SK-N-SH treated with all-trans-retinoic acid at 6 μM for 48 hours (cell line): ENCODE measurements around the gene SNHG17.
"Not testable (repeated sequence)": the region's sequence is repeated elsewhere in the genome, so short reads cannot be mapped to it uniquely, and the experiment has no call there.

Experiments
- ATAC-seq: fragments of 200-7000 bp; cut with Tn5 transposase; 3 replicates; pipeline ENCODE4 v1.9.1; 2020; ENCODE audit warnings: mild to moderate bottlenecking, moderate library complexity
- BACH2 ChIP-seq: fragments of 250-450 bp; sonication (Bioruptor Pico); IDR thresholded peaks from 2 replicates; pipeline ENCODE4 v1.9.0; 2021; ENCODE audit warnings: mild to moderate bottlenecking, borderline replicate concordance
- CSDC2 ChIP-seq: fragments of 250-450 bp; sonication (Bioruptor Pico); IDR thresholded peaks from 2 replicates; pipeline ENCODE4 v1.5.0; 2020; ENCODE audit warnings: mild to moderate bottlenecking, moderate library complexity
- CSRNP3 ChIP-seq: fragments of 250-450 bp; sonication (Bioruptor Pico); IDR thresholded peaks from 2 replicates; pipeline ENCODE4 v1.5.1; 2021; ENCODE audit warnings: mild to moderate bottlenecking, moderate library complexity
- ESRRG ChIP-seq: fragments of 250-450 bp; sonication (Bioruptor Pico); IDR thresholded peaks from 2 replicates; pipeline ENCODE4 v1.6.1; 2021; ENCODE audit warnings: mild to moderate bottlenecking
- GLIS3 ChIP-seq: fragments of 250-450 bp; sonication (Bioruptor Pico); IDR thresholded peaks from 2 replicates; pipeline ENCODE4 v1.5.0; 2020; ENCODE audit warnings: mild to moderate bottlenecking, moderate library complexity
- ISL1 ChIP-seq: fragments of 250-450 bp; sonication (Bioruptor Pico); IDR thresholded peaks from 2 replicates; pipeline ENCODE4 v2.1.2; 2022; ENCODE audit warnings: mild to moderate bottlenecking, moderate library complexity
- PPARA ChIP-seq: fragments of 250-450 bp; sonication (Bioruptor Pico); IDR thresholded peaks from 2 replicates; pipeline ENCODE4 v1.5.0; 2020; ENCODE audit warnings: mild to moderate bottlenecking, borderline replicate concordance
- TCF4 ChIP-seq: fragments of 250-450 bp; sonication (Bioruptor Pico); IDR thresholded peaks from 2 replicates; pipeline ENCODE4 v1.8.0; 2021; ENCODE audit warnings: mild to moderate bottlenecking, moderate library complexity, borderline replicate concordance
- TOX ChIP-seq: fragments of 250-450 bp; sonication (Bioruptor Pico); IDR thresholded peaks from 2 replicates; pipeline ENCODE4 v1.8.0; 2021; ENCODE audit warnings: mild to moderate bottlenecking, moderate library complexity, borderline replicate concordance
- TSHZ2 ChIP-seq: fragments of 250-450 bp; sonication (Bioruptor Pico); IDR thresholded peaks from 2 replicates; pipeline ENCODE4 v1.5.0; 2020; ENCODE audit warnings: mild to moderate bottlenecking, moderate library complexity
- ZC3H10 ChIP-seq: fragments of 250-450 bp; sonication (Bioruptor Pico); IDR thresholded peaks from 2 replicates; pipeline ENCODE4 v1.5.1; 2021; ENCODE audit warnings: mild to moderate bottlenecking, moderate library complexity
- ZFP3 ChIP-seq: fragments of 250-450 bp; sonication (Bioruptor Pico); IDR thresholded peaks from 2 replicates; pipeline ENCODE4 v1.5.0; 2020; ENCODE audit warnings: mild to moderate bottlenecking, moderate library complexity
- ZFP30 ChIP-seq: fragments of 450-650 bp; formaldehyde crosslinking; IDR thresholded peaks from 2 replicates; pipeline ENCODE4 v1.5.0; 2022; ENCODE audit warnings: mild to moderate bottlenecking, moderate library complexity
- ZNF70 ChIP-seq: fragments of 450-650 bp; formaldehyde crosslinking; IDR thresholded peaks from 2 replicates; pipeline ENCODE4 v1.5.0; 2020; ENCODE audit warnings: mild to moderate bottlenecking, moderate library complexity
- ZNF8 ChIP-seq: fragments of 450-650 bp; formaldehyde crosslinking; IDR thresholded peaks from 2 replicates; pipeline ENCODE4 v1.5.0; 2020; ENCODE audit warnings: mild to moderate bottlenecking, moderate library complexity
- TF ChIP-seq, protein P1 (sequence below): fragments of 250-450 bp; sonication (Bioruptor Pico); IDR thresholded peaks from 2 replicates; pipeline ENCODE4 v1.5.1; 2020; ENCODE audit warnings: low read depth, mild to moderate bottlenecking, moderate library complexity
- TF ChIP-seq, protein P2 (sequence below): fragments of 250-450 bp; sonication (Bioruptor Pico); IDR thresholded peaks from 2 replicates; pipeline ENCODE4 v1.8.0; 2021; ENCODE audit warnings: low read depth, mild to moderate bottlenecking, moderate library complexity, borderline replicate concordance

Gene SNHG17

DNA sequence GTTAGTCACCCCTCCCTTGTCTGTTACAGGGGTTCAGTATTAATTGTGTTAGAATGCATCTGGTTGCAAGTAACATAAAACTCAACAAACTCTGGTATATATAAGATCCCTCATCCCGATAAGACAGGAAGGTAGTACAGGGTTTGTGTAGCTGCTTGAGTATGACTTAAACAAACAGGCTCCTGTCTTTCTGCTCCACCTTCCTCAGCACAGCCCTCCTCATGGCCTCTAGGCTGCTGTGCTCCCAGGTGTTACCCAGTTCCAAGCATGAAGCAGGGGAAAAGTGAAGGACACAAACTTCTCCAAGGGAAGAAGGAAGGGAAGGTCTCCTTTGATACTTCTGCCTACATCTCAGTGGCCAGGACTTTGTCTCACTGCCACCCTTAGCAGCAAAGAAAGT, 36.1 kb upstream of the SNHG17 start:
- ATAC-seq = no peak
- TF ChIP-seq ISL1 (CRISPR knock-in tag) (no peak), TCF4 (no peak)

GRCh38 chr20:38466983-38467382, 31.9 kb upstream of the SNHG17 start:
- no peak for ATAC-seq
- no peak for TF ChIP-seq TOX

- ATAC-seq = no peak
Measured at GRCh38 chr20:38466171-38466570, 31.0 kb upstream of the SNHG17 start.

GRCh38 chr20:38461569-38461968, 26.4 kb upstream of the SNHG17 start:
- ATAC-seq = not testable (repeated sequence)

More at GRCh38 chr20:38466171-38466570, 31.0 kb upstream of the SNHG17 start:
- TF ChIP-seq, protein P1, sequence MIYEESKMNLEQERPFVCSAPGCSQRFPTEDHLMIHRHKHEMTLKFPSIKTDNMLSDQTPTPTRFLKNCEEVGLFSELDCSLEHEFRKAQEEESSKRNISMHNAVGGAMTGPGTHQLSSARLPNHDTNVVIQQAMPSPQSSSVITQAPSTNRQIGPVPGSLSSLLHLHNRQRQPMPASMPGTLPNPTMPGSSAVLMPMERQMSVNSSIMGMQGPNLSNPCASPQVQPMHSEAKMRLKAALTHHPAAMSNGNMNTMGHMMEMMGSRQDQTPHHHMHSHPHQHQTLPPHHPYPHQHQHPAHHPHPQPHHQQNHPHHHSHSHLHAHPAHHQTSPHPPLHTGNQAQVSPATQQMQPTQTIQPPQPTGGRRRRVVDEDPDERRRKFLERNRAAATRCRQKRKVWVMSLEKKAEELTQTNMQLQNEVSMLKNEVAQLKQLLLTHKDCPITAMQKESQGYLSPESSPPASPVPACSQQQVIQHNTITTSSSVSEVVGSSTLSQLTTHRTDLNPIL = no peak
- TF ChIP-seq, protein P2, sequence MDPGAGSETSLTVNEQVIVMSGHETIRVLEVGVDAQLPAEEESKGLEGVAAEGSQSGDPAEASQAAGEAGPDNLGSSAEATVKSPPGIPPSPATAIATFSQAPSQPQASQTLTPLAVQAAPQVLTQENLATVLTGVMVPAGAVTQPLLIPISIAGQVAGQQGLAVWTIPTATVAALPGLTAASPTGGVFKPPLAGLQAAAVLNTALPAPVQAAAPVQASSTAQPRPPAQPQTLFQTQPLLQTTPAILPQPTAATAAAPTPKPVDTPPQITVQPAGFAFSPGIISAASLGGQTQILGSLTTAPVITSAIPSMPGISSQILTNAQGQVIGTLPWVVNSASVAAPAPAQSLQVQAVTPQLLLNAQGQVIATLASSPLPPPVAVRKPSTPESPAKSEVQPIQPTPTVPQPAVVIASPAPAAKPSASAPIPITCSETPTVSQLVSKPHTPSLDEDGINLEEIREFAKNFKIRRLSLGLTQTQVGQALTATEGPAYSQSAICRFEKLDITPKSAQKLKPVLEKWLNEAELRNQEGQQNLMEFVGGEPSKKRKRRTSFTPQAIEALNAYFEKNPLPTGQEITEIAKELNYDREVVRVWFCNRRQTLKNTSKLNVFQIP (CRISPR knock-in tag) = no peak
- TF ChIP-seq PPARA (CRISPR knock-in tag) (no peak), BACH2 (CRISPR knock-in tag) (no peak), TSHZ2 (CRISPR knock-in tag) (no peak), ZNF8 (no peak), ZFP30 (CRISPR knock-in tag) (no peak), GLIS3 (CRISPR knock-in tag) (no peak), CSRNP3 (no peak), ISL1 (CRISPR knock-in tag) (no peak)

GRCh38 chr20:38461167-38461566, 26.0 kb upstream of the SNHG17 start:
- not testable (repeated sequence) for ATAC-seq

DNA sequence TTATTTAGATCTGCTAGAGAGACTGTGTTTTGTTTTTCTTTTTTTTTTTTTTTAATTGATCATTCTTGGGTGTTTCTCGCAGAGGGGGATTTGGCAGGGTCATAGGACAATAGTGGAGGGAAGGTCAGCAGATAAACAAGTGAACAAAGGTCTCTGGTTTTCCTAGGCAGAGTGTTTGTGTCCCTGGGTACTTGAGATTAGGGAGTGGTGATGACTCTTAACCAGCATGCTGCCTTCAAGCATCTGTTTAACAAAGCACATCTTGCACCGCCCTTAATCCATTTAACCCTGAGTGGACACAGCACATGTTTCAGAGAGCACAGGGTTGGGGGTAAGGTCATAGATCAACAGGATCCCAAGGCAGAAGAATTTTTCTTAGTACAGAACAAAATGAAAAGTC, 25.5 kb upstream of the SNHG17 start:
- peak; percentile 51; the same call in 2 of the 3 replicates for ATAC-seq

DNA sequence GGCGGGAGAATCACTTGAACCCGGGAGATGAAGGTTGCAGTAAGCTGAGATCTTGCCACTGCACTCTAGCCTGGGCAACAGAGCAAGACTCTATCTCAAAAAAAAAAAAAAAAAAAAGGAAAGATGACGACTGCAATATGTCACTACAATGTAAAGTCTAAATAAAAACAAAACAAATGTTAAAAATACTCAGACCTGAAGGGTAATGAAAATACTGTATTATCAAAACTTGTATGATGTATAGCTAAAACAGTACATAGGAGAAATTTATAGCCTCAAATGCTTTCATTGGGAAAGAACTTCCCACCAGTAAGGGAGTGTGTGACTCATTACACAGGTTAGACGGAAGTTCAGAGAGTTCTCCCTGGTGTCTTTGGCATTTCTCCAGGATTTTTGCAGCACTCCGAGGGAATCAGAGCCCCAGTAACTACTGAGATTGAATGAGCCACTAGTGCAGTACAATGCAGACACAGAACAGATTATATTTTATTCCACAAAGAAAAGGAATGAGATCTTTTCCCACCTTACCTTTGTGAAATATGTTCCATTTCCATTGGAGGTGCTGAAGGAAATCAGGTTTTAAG, 25.0 kb upstream of the SNHG17 start:
- ATAC-seq = peak; percentile 95
- no peak for TF ChIP-seq ESRRG (CRISPR knock-in tag)

DNA sequence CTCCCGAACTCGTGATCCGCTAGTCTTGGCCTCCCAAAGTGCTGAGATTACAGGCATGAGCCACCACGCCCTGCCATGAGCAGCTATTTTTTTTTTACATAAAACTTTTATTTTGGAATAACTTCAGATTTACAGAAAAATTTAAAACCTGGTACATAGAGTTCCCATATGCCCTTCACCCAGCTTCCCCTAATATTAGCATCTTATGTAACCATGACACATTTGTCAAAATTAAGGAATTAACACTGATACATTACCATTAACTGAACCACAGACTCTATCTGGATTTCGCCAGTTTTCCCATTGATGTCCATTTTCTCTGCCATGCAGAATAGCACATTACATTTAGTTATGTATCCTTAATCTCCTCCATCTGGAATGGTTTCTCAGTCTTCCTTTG, 23.2 kb upstream of the SNHG17 start:
- no peak for ATAC-seq
- TF ChIP-seq CSDC2 (CRISPR knock-in tag) (no peak), TSHZ2 (CRISPR knock-in tag) (no peak), ZNF70 (CRISPR knock-in tag) (no peak), ZFP3 (no peak), ISL1 (CRISPR knock-in tag) (no peak), ZC3H10 (CRISPR knock-in tag) (no peak)
- TF ChIP-seq, protein P1 = no peak
- TF ChIP-seq, all 23 proteins: peak for 0
